ENCODE data around the gene RPLP1.

The RPLP1 gene

DNA sequence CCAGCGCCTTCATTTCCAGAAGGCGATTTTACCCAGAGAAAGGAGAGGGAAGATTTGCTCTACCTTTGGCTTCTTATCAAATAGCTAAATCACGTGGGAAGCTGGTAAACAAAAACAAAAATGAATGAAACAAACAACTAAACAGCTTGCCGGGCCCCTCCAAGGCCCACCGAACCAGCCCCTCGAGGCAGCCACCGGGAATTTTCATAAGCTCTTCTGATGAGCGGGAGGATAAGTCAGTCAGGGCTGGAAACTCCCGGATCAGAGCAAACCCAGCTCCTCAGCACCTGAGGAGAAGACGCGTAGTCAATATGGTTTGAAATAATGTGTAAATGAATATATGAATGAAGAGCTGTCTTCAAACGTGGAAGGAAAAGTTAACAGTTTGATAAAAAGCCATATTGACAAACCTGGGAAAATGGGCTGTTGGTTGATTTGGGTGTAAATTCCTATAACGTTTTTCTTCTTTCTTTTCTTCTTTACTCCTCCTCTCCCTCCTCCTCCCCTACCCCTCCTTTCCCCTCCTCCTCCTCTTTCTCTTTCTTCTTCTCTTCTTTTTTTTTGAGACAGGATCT lies 10.7 kb downstream of the RPLP1 start:
- H3K4me3 ChIP-seq (ENCODE audit: low read depth, low read length), result peak overlapping the region; percentile 53
- no peak for DNase-seq (ENCODE audit: low read depth)

DNA sequence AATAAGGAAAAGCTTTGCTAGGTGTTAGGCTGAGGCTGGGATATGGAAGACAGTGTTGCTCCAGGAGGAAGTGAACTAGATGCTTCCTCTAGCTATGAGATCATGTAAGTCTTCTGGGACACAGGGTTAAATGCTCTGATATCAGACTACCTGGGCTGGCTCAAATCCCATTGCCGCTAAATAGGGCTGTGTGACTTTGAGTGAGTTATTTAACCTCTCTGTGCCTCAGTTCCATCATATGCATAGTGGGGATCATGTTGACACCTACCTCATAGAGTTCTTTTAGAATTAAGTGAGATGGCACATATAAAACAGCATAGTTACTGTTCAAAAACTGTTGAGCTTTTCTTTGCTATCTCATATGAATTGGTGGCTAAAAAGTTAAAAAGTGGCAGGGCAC lies 12.6 kb downstream of the RPLP1 start:
- H3K4me3 ChIP-seq (ENCODE audit: low read depth, low read length), result no peak overlapping the region
- DNase-seq (ENCODE audit: low read depth), result no peak

- no peak for DNase-seq (ENCODE audit: low read depth)
- H3K4me3 ChIP-seq (ENCODE audit: low read depth, low read length), result no peak overlapping the region
These were observed 14.1 kb downstream of the RPLP1 start for GRCh38 chr15:69466733-69467132.

GRCh38 chr15:69467636-69468035 lies 15.0 kb downstream of the RPLP1 start:
- DNase-seq (ENCODE audit: low read depth), result no peak
- H3K4me3 ChIP-seq (ENCODE audit: low read depth, low read length), result no peak overlapping the region

DNA sequence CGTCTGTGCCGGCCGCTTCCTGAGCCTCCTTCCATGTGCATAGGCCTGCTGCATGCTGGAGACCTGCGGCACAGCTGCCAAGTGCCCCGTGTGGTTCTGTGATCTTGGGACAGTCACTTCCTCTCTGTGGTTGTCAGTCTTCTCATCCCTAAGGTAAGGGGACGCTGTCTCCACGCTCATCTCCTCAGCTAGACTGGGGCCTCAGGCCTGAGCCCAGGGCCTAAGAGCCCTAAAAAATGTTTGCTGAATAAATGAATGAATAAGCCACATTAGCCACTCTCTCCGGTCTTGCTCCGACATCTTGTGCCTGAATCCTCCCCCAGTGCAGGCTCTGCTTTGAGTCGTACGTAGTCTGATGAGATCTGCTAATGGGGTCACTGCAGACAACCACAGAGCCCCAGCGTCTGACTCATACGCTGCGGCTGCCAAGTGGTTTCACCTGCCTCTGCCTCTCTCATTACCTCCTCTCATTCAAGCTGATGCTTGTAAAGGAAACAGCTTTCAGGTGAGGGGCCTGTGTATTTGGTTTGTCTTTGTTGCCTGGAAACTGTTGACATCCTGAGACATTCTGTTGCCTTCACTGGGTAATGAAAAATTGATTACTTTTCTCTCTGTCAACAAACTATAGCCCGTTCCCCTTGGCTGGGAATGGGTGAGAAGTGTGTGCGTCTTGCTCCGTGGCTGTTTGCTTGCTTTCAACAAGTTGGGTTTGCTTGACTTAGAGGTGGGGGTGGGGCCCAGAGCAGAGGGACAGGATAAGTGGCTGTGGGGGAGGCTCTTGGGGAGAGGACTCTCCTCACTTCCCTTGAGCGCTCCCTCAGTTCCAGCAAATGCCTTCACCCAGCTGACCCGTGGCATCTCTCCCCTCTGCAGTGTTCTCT lies 15.9 kb downstream of the RPLP1 start:
- DNase-seq (ENCODE audit: low read depth), result peak; percentile 48
- H3K4me3 ChIP-seq (ENCODE audit: low read depth, low read length), result no peak overlapping the region

DNA sequence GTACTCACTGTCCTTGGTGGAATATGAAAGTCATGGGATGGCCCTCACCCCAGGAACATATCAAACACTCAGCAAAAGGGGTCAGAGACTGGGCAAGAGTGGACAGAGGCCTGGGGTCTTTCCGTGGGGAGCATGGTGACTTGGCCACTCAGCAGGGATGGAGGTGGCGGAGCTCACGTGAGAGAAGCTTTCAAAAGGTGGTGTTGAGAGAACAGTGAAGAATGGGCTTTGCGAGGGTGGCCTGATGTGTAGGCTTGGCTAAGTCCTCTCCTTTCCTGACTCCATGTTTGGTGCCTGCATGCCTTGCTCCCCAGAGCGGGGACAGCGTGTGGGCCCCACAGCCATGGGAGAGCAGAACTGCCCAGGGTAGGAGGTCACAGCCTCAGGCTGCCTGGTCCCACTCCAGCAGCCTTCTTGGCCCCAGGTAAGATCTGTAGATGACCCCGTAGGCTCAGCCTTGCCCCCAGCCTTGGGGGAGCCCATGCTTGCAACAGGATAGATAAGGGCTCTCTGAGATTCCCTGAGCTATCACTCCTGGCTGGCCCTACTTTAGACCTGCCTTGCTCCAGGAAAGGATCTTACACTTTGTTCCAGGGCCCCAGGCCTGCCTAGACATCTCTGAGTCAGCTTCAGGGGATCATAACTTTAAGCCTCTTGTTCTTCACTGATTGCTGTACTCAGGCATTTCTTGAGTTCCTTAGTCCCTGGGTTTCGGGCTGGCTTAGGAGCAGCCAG lies 17.0 kb downstream of the RPLP1 start:
- no peak for DNase-seq (ENCODE audit: low read depth)
- H3K4me3 ChIP-seq (ENCODE audit: low read depth, low read length), result no peak overlapping the region

- no peak overlapping the region for H3K4me3 ChIP-seq (ENCODE audit: low read depth, low read length)
- DNase-seq (ENCODE audit: low read depth), result no peak
These were observed 19.4 kb downstream of the RPLP1 start for GRCh38 chr15:69472046-69472445.

- no peak for DNase-seq (ENCODE audit: low read depth)
- H3K4me3 ChIP-seq (ENCODE audit: low read depth, low read length), result no peak overlapping the region
These were observed 19.9 kb downstream of the RPLP1 start for GRCh38 chr15:69472562-69472961.

- no peak overlapping the region for H3K4me3 ChIP-seq (ENCODE audit: low read depth, low read length)
- DNase-seq (ENCODE audit: low read depth), result no peak
These were observed 21.7 kb downstream of the RPLP1 start for GRCh38 chr15:69474291-69474690.

DNA sequence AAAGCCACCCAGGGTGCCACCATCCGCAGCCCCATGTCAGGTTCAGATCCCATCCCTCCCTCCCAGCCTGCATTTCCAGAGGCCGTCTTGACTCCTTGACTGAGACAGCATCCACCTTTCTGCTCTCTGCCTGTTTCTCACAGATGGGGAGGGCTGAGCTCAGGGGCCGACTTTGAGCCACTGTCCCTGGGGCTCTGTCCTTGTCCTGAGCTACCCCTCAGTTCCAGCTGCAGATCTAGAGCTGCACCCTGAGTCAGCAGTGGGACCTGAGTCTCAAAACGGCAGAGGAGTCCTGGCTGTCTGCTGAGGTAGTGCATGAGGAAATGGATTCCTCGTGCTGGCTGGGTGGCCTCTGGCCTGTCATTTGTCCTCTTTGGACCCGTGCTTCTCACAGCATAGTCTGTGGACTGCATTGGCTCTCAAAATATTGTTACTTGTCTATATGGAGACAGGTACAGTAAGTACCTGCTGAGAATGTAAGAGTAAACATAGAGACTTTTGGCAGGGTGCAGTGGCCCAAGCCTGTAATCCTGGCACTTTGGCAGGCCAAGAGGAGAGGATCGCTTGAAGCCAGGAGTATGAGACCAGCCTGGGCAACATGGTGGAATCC lies 22.3 kb downstream of the RPLP1 start:
- no peak overlapping the region for H3K4me3 ChIP-seq (ENCODE audit: low read depth, low read length)
- DNase-seq (ENCODE audit: low read depth), result no peak

GRCh38 chr15:69475769-69476358 lies 23.2 kb downstream of the RPLP1 start:
- no peak overlapping the region for H3K4me3 ChIP-seq (ENCODE audit: low read depth, low read length)
- DNase-seq (ENCODE audit: low read depth), result no peak

- H3K4me3 ChIP-seq (ENCODE audit: low read depth, low read length), result no peak overlapping the region
- no peak for DNase-seq (ENCODE audit: low read depth)
These were observed 24.3 kb downstream of the RPLP1 start for GRCh38 chr15:69476704-69477473.

DNA sequence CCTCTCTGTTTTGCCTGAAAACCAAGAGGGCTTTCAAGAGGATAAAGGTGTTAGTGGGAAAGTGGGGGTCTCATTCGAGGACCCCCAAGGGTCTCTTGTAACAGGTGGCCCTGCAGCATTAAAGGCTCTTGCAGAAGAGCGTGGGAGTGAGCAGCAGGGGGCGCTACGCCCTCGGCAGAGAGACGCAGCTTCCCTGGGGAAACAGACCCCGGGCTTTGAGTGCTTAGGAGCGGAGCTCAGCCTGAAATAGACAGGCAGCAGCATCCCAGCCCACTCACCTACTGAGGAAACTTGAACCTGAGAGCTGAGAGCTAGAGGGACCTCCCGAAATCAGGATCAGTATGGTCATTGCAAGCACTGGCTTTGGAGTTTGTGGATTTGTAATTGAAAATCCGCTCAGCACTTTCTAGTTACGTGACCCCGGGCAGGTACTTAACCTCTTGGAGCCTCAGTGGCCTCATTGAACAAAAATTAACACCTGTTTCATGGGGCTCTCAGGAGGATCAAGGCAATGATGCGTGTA lies 25.7 kb downstream of the RPLP1 start:
- no peak for DNase-seq (ENCODE audit: low read depth)
- no peak overlapping the region for H3K4me3 ChIP-seq (ENCODE audit: low read depth, low read length)

DNA sequence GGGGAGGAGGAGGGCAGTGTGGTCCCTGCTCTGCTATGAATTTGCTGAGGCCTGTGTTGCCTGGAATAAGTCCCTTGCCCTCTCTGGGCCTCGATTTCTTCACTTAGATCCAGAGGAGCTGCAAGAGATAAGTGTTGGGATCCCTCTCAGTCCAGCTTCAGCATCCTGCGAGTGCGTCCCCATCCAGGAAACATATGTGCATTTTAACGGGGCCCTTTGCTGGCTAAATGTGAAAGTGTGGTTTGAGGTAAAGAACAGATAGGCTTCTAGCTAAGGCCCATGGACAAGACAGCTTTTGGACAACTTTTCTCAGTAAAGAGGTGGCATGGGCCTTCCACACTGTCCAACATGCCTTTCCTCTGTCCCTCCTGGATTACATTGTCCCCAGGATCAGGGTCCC lies 26.5 kb downstream of the RPLP1 start:
- DNase-seq (ENCODE audit: low read depth), result no peak
- H3K4me3 ChIP-seq (ENCODE audit: low read depth, low read length), result no peak overlapping the region

- H3K4me3 ChIP-seq (ENCODE audit: low read depth, low read length), result no peak overlapping the region
- no peak for DNase-seq (ENCODE audit: low read depth)
These were observed 27.4 kb downstream of the RPLP1 start for GRCh38 chr15:69479971-69480370.

GRCh38 chr15:69480932-69481331 lies 28.3 kb downstream of the RPLP1 start:
- no peak overlapping the region for H3K4me3 ChIP-seq (ENCODE audit: low read depth, low read length)
- DNase-seq (ENCODE audit: low read depth), result no peak

DNA sequence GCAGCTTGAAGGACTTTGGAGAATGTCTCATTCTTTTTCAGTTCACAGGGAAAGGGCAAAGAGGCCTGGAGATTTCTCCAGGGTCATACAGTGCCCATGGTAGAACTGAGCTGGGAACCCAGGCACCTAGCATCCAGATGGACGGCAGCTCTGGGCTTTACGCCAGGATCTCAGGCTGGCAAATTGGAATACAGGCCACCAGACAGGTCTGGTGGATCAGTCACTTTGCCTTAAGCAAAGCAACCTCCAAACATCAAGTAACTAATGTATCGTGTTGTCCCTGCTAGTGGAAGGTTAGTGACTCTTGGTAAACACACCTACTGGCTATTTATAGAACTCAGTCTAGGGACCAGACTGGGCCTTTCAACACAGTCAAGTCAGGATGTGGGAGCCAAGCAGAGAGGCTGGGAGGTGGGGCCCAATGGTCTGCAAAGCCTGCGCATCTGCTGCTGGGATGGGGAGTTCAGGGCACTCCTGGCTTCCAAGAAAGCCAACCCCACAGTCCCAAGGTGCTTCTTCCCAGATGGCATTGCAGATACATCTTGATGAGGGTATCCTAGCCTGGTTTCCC lies 30.2 kb downstream of the RPLP1 start:
- DNase-seq (ENCODE audit: low read depth), result no peak

GRCh38 chr15:69484837-69485236 lies 32.2 kb downstream of the RPLP1 start:
- H3K4me3 ChIP-seq (ENCODE audit: low read depth, low read length), result no peak overlapping the region
- no peak for DNase-seq (ENCODE audit: low read depth)

More for the DNA sequence above, 30.2 kb downstream of the RPLP1 start:
- H3K4me3 ChIP-seq (ENCODE audit: low read depth, low read length), result no peak overlapping the region

Measured in skeletal muscle cell (primary cell).